Stimulated activated CD8-positive, alpha-beta memory T cell treated with anti-CD3 and anti-CD28 coated beads, Interleukin-2, amount 100 ng/mL, for 1 hour (primary cell): ENCODE results near the gene KLHDC8B.

ENCODE experiments used
- DNase-seq, 2 donors: peaks; one replicate each; pipeline ENCODE4 v3.0.0-alpha.2; 2020; ENCODE audit warnings: low read depth in 2 of 2

KLHDC8B gene

DNA sequence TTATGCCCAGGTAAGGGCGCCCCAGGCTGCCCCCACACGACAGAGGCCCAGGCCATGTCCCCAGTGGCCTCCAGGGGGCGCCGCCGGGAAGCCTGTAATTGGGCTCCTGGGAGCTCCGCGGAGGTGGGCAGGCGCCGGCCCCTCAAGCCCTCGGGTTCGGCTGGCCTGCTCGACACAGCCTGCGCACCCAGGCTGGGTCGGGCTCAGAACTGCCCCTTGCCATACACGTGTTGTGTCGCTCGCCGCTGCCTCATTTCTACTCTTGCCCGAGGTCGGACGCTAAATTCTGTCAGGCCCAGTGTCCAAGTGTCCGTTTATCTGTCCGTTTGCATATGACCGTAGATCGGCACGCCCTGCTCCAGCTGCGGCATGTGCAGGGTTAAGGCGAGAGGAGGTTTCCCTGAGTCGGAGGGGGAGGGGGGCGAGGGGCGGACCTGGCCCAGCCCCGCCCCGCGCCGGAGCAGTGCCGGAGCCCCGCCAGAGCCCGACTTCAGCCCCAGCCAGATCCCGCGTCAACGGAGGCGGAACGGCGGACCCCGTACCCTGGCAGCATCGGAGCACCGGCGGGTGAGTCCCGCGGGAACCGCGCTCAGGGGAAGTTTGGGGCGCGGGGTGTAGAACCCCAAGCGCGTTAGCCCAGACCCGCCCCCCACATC, at the start of gene KLHDC8B:
Gene KLHDC8B (plus strand): TSS at position 480 of the 656 bp plus-strand sequence. CDS start 1,172 bp downstream, outside the sequence.
- DNase-seq, result peak; percentile 59 to 70

DNA sequence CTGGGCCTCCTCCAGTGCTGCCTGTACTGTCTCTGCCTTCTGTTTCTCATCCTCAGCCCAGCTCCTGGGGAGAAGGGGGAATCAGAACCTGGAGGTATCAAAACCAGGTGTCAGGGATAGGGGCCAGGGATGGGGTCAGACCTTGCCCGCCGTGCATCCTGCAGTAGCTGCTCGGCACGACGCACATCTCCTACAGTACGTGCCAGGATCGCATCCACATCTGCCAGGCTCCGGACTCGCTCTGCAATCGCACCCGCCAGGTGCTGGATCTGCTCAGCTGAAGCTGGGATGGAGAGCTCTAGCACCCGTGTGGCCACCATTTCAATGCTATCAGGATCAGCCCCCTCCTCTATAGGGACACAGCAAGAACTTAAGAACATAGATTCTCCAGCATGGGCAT, 49.4 kb upstream of the KLHDC8B start:
- DNase-seq, result no peak

DNA sequence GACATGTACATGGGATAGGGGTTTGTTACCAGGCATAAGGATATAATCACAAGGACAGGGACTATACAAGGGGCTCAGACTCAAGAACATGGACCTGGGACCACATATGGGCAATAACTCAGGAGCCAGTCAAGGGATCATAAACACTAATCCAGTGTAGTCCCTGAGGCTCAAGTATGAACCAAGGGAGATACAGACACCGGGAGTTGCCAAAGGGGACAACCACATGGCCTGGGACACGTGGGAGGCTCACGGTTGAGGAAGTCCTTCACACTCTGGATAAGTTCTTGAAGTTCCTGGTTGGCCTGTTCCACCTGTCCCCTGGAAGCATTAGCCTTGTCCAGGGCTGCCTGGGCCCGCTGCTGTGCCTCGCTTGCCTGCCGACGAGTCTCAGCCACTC, 48.9 kb upstream of the KLHDC8B start:
- no peak for DNase-seq

DNA sequence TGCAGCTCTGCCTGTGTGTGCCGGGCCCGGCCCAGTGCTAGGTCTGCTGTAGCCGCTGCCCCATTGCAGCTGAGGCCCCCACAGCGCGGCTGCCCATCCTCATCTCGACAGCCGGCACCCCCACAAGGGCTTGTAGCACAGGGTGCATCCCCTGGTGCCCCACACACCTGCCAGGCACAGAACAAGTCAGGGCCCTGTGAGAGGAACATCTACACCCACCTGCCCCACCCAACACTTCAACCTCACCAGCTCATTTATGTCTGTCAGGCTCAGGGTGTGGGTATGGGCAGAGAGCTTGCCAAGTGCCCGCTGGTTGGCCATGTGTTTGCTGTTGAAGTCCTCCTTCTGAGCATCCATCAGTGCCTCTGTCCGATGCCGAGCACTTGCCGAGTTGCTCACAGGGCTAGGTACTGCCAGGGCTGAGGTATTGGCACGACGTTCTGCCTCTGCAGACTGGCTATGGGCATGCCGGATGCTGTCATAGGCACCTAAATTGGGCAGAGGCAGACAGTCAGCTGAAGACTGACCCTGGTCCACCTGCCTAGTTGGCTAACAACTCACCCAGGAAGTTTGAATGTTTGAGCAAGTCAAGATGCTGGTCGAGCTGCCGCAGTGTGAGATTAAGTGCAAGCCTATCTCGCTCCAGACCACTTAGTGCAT, 48.4 kb upstream of the KLHDC8B start:
- DNase-seq, result no peak

DNA sequence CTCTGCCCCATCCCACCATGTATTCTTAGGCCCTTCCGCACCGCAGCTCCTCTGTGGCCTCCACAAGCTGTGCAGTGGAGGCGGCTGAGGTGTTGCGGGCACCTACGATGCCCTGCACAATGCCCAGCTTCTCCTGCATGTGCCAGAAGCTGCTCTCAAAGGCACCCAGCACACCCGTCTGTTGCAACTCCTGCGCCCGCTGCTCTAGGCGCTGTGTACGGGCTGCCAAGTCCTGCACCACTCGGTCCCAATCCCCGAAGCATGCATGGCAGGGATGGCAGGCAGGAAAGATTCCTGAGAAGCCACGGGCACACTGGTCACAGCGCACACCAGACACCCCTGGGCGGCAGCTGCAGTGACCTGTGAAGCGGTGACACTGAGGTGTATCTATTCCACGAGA, 47.7 kb upstream of the KLHDC8B start:
- DNase-seq, result no peak

DNA sequence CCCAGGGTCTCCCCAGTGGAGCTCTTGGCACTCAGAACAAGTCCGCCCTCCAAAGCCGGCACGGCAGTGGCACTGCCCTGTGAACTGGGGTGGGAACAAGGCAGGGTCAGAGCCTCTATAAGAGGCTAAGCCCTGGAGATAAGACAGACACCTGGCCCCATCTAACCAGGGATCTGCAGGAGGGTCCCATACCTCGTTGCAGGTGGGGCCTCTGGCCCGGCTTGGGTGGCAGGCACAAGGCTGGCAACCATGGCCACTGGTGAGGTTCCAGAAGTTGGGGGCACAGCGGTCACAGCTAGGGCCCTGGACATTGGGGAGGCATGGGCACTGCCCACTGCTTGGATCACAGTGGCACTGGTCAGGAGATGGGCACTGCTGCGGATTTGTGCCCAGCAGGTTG, 47.2 kb upstream of the KLHDC8B start:
- no peak for DNase-seq

DNA sequence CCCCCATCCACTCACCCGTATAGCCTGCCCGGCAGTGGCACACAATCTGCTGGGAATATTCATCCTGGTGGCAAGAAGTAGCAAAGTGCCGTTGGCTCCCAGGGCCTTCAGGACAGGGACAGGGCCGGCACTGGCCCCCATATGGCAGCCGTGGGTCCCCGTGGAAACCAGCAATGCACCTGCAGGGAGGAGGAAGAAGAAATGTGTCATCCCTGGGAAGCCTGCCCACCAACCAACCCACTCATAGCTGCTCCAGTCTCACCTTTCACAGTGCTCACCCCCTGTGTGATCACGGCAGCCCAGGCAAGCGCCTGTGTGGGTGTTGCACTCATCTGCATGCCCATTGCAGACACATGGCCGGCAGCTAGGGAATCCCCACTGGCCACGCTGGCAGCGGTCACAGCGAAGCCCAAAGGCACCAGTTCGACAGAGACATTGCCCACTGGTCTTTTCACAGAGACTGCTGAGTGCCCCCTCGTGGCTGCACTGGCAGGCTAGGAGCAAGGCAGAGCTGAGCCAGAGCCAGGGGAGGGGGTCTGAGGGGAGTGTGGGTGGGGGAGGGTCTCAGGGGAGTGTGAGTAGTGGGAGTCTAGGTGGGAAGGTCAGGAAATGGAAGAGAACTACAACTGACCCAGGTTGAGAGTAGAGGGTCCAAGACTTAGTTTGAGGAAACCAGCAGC, 46.3 kb upstream of the KLHDC8B start:
- DNase-seq, result no peak

DNA sequence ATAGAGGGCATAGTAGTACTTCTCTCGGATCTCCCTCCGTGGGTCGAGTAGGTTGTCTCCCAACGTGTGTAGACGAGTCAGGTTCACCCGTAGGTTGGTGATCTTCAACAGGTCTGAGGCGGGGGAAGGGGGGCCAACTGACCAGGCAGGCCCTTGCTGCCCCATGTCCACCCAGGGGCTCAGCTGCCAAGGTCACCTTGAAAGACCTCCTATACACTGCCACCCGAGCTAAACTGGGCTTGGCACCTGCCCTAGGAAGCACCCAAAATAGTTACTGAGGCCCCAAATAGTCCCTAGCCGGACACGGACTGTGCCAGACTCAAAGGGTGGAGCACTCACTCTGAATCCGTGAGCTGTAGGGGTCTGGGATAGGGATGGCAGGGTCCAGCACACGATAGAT, 40.4 kb upstream of the KLHDC8B start:
- no peak for DNase-seq

DNA sequence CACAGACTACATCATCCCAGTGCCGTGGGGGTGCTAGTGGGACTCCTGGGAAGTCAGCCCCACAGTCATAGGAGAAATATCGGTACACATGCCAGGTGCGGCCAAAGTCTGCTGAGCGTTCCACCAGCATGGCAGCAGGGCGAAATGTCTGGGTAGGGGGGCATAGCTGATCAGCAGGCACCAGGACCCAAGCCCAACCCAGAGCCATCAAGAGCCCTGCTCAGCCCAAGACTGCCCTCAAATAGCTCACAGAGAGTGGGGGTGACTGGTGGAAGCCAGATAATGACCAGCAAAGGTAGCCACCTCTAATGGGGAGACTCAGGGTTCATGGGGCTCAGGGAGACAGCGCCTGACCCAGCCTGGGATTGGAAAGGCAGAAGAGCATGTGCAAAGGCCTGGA, 39.8 kb upstream of the KLHDC8B start:
- no peak for DNase-seq

DNA sequence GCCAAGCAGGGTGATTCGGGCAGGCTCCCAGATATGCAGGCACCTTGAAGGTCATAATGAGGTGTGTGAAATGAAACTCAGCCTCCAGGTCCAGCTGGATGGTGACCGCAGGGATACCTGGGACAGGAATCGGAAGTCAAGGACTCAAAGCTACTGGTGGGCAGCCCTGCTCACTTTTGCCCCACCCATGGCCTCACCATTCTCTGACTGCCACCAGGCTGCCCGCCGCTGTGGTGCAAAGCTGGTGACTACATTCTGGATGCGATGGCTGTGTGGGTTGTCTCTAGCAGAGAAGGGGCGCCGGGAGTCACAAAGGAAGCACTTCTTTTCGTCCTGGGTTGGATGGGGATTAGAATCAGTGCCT, 39.3 kb upstream of the KLHDC8B start:
- no peak for DNase-seq

DNA sequence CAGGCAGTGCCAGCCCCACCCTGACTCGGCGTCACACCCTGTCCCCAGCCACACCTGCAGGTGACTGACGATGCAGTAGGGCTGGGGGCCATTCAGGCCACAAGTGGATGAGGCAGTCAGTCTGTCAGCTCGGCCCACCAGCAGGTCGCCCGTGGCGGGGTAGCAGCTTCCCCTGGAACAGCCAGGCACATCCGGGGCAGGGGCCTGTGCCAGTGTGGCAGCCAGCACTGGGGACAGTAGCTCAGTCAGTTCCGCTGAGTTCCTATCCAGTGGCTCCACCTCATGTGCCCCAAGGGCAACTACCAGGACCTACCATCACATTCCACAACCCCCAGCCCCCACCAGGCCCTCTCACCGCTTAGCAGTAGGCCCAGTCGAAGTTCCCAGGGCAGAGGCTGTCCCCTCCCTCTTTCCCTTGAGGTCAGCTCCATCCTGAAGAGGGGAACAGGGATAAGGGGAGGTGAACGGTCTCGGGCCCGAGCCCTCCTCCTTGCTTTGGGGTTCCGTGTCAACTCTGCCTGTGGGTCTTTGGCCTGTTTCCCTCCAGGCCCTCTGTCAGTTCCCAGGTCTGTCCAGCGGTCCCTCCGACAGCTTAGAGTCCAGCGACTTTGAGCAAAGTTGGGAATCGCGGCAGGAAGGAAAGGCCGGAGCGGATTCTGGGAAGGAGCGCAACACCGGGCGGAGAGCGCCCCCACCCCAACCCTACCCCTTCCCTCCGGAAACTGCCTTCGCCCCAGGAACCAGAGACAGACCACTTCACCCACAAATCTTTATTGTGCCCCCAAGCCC, 38.8 kb upstream of the KLHDC8B start, which contains the start of gene LAMB2:
Gene LAMB2 (minus strand): TSS at position 614 of the 789 bp plus-strand sequence. CDS start 183 bp downstream, at position 431.
- no peak for DNase-seq

DNA sequence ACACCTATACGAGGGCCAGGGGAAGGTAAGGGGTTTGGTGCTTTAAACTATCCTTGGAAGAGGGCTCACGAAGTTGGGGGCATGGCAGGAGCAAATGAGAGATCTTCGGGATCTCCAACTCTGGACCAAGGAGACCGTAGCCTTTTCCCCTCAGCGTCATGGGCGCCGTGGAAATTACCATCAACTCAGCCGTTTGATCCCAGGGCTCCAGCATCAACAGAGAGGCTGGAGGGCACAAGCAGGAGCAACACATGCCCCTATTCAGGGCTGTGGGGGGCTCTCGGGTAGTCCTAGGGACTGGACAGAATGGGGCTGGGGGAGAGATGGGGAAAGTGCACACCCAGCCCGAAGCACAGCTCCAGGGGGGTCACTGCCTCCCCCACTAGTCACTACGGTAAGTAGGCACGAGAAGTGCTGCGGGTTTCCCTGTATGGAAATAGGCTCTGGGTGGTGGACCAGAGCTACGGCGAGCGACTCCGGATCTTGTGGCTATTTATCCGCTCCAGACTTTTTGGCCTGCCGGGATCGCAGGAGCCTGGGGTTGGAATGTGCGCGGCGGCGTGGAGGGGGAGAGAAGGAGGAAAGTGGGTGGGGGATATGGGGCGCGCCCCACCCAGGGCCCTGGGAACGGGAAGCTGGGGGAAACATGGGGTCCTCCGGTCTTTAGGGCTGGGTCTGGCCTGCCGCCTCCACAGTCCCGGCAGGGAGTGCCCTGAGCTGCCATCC, 38.0 kb upstream of the KLHDC8B start:
- no peak for DNase-seq

DNA sequence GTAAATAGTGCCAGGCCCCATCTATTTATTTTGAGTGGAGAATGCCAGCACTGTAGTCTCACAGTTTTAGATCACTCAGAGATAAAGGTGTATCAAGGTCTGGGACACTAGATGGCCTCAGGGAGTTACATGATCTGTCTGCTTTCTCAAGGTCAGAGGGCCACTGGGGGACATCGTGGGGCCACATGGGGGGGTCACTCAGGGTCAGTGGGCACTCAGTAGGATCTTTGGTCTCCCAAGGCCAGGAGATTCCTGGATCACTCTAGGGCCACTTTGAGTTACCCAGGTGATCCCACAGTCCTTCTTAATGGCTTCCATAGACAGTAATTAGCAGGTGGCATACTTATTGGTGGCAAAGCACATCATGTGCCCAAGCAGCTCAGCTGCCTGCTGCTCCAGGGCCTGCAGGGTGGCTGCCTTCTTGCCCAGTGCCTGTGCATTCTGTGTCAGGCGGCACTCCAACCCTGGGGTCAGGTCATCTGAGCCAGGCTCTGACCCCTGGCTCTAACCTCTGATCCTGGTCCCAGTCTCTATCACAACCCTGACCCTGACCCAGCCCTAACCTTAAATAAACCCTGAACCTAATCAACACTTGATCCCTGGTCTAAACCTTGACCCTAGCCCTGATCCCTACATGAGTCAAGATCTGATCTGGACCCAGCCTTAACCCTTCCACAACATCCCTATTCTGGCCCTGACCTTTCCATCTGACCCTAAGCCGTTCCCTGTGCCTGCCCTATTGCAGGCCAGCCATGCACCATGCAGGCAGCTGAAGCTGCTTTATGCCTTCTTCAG, 36.7 kb upstream of the KLHDC8B start:
- DNase-seq, result no peak

DNA sequence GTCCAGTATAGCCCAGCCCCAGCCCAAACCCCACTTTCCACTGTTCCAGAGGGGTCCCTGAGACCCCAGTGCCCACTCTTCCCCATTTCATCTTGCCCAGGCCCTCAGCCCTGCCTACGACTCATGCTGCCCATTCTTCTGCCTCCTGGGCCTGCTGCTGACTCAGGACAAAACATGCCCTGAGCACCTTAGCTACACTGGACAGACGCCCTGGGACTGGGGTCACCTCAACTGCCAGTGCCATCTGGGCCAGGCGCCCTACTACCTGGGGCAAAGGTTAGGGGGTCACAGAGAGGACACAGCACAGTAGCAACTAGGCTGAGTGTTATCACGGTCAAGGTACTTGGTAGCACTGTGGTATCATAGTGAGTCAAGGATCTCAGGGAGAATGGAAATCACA, 35.9 kb upstream of the KLHDC8B start:
- no peak for DNase-seq

DNA sequence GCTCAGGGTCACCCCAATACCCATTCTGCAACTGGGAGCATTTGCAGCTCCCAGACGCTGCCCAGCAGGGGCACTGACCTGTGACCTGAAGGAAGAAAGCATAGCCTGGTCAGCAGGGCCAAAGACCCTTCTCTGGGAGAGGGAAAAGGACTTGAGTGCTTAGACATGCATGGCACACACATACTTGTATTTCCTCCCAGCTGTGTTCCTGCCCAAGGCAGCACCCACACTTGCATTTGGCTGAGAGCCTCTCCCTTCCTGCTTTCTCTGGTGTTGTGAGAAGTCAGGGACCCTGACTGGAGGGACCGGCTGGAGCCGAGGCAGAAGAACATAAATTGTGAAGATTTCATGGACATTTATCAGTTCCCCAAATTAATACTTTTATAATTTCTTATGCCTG, 31.3 kb upstream of the KLHDC8B start:
- DNase-seq, result no peak

DNA sequence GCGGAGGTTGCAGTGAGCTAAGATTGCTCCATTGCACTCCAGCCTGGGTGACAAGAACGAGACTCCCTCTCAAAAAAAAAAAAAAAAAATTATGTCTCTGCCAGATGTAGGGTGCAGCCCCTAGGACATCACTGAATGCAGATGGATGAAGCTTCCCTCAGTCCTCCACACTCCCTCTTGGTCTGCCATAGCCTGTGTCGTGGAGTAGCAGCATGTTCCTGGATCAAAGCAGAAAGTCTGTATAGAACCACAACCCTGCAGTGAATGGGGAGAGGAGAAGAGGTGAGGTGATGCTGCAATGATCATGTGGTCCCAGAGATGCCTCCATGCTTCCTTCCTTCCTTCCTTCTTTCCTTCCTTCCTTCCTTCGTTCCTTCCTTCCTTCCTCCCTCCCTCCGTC, 23.2 kb upstream of the KLHDC8B start:
- no peak for DNase-seq

DNA sequence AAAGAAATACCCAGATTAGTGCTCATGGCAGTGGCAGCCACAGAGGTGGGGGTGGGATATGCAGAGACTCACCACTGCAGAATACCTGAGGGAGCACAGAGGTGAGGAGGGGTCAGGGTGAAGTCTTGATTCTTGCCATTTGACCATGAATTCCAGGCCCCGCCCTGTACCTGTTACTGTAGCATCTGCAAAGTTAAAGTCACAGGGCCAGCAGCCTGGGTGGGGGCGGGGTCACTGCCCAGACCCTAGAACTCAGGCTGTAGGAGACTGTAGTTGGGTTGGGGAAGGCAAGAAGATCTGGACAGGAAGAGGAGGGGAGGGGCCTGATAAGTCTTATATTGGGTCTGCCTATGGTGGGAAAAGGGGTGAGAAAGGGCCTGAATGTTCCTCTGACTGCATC, 19.8 kb upstream of the KLHDC8B start:
- DNase-seq, result no peak

DNA sequence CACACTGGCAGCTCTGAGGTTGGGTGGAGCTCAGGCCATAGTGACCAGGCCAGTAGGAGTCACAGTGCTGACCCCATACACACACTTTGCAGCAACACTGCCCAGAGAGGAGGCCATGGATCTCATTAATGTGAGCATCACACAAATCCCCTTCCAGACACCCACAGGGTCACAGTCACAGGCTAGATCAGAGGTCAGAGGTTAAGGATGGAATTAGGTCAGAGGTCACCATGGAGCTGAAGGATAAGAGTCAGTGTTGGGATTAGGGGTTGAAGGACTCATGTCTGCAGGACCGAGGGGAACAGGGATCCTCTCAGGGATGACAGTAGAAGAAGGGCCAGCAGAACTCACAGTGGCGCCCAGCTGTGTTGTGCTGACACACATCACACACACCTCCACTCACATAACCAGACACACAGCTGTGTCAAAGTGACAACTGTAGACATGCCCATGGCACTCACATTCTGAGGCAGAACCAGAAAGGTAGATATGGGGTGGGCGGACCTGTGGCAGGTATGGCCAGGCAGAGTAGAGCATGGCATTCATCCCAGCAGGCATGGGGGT, 18.0 kb upstream of the KLHDC8B start:
- no peak for DNase-seq

DNA sequence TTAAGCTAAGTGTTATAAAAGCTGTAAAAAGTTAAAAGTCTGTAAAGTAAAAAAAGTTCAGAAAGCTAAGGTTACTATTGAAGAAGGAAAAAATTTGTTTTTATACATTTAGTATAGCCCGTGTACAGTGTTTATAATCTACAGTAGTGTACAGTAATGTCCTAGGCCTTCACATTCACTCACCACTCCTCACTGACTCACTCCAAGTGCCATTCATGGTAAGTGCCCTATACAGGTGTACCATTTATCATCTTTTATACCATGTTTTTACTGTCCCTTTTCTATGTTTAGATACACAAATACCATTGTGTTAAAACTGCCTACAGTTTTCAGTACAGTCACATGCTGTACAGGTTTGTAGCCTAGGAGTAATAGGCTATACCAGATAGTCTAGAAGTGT, 14.1 kb upstream of the KLHDC8B start:
- DNase-seq, result no peak

DNA sequence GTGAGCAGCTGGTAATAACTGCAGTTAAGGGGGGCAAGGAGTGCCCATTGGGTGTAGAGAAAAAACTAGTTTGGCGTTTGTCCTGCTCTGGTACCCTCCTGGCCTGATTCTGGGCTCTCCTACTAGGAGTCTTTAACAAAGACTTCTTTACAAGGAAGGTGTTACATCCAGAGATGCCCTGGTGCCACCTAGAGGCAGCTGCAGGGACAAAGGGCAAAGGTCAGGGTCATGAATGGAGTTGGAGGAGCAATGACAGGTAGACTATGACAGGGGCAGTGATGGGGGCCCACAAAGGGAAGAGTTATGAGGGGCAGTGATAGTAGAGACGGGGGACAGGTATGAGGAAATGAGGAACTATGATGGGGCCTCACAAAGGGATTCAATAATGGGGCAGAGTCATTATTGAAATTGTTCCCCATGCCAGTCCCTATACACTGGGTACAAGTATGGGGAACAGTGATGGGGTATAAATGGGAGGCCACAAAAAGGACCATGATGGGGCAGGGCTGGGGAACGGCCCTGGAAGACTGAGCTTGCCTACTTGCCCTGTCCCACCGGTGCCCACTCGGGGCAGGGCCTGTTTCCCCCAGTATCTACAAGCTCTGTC, 13.2 kb upstream of the KLHDC8B start:
- peak; percentile 17 to 30 for DNase-seq
